GM12878 (cell line): ENCODE data around the gene SLC6A8. TPM values are rescaled to one million over a fixed set of nuclear protein-coding genes. Genes with fewer than 3 reads are reported as not detected.

ENCODE experiments used
- ATAC-seq: fragments of 200-7000 bp; cut with Tn5 transposase; 3 replicates; pipeline ENCODE4 v1.9.1; 2020; ENCODE audit warnings: mild to moderate bottlenecking, moderate library complexity
- BruUV-seq: library from RNA; stranded (reverse); fragments of 400-500 nt; replicated peaks from 2 replicates; lab custom pipeline; 2021; lab: Mats Ljungman, UMichigan
- CTCF ChIA-PET: fragments of 300-600 bp; sonication (Branson Sonifier 250); formaldehyde crosslinking; extraction: SDS; loops from one replicate; lab custom pipeline; 2021; ENCODE audit warnings: inconsistent platforms; lab: Yijun Ruan, JAX
- POLR2A ChIA-PET: fragments of 350-600 bp; formaldehyde crosslinking; extraction: SDS; loops from one replicate; lab custom pipeline; 2021; ENCODE audit warnings: inconsistent platforms; lab: Charles Lee
- RAD21 ChIA-PET: fragments of 300-600 bp; sonication (Branson Sonifier 250); formaldehyde crosslinking; loops from one replicate; lab custom pipeline; 2023; ENCODE audit warnings: antibody characterized with exemption; ENCODE audit not compliant: unreplicated experiment; lab: Charles Lee
- SMC1A ChIA-PET: fragments of 300-600 bp; sonication (Branson Sonifier 250); formaldehyde crosslinking; loops from one replicate; lab custom pipeline; 2023; ENCODE audit not compliant: unreplicated experiment, uncharacterized antibody; lab: Charles Lee
- DNase-seq: peaks from one replicate; pipeline ENCODE4 v3.0.0-alpha.2; 2011; ENCODE audit warnings: low read depth, low spot score
- FAIRE-seq: peaks from 3 replicates; lab custom pipeline; 2011; peaks lifted over from hg19 to GRCh38; lab: Jason Lieb, UNC
- H2AFZ ChIP-seq: 2 replicates; pipeline ENCODE4 v1.6.0; 2011; ENCODE audit warnings: low read depth, low read length, control low read depth; ENCODE audit not compliant: control insufficient read depth
- H3K27ac ChIP-seq: 2 replicates; pipeline ENCODE4 v1.5.1; 2011; ENCODE audit warnings: control low read depth; ENCODE audit not compliant: control insufficient read depth, insufficient read depth
- H3K27me3 ChIP-seq, 2 experiments: replicated peaks in 1 of 2; 2 replicates each; pipeline versions ENCODE4 v1.6.0 to v1.6.1; 2011; ENCODE audit warnings: low read length in 1 of 2; ENCODE audit not compliant: control insufficient read depth in 2 of 2, insufficient read depth in 2 of 2
- H3K36me3 ChIP-seq, 2 experiments: 2 replicates each; pipeline ENCODE4 v1.5.1; 2011; ENCODE audit warnings: low read length in 1 of 2; ENCODE audit not compliant: control insufficient read depth in 2 of 2, insufficient read depth in 2 of 2
- H3K4me1 ChIP-seq: 2 replicates; pipeline ENCODE4 v1.6.1; 2011; ENCODE audit warnings: mild to moderate bottlenecking, low read length, moderate library complexity, mixed read lengths; ENCODE audit not compliant: control insufficient read depth, insufficient read depth
- H3K4me2 ChIP-seq: 2 replicates; pipeline ENCODE4 v1.6.0; 2011; ENCODE audit warnings: control low read depth; ENCODE audit not compliant: control insufficient read depth, insufficient read depth
- H3K4me3 ChIP-seq: fragments of 200-600 bp; sonication (generic); 2 replicates; pipeline ENCODE4 v1.5.1; 2016
- H3K79me2 ChIP-seq: 2 replicates; pipeline ENCODE4 v1.6.0; 2011; ENCODE audit warnings: low read length; ENCODE audit not compliant: control insufficient read depth, insufficient read depth
- H3K9ac ChIP-seq: 2 replicates; pipeline ENCODE4 v1.8.0; 2011; ENCODE audit warnings: low read length, control low read depth, mixed read lengths; ENCODE audit not compliant: control insufficient read depth, insufficient read depth
- H3K9me3 ChIP-seq: replicated peaks from 3 replicates; pipeline ENCODE4 v1.5.1; 2011; ENCODE audit warnings: mild to moderate bottlenecking, low read length; ENCODE audit not compliant: control insufficient read depth, insufficient read depth
- H4K20me1 ChIP-seq: 2 replicates; pipeline ENCODE4 v1.6.0; 2011; ENCODE audit not compliant: control insufficient read depth, insufficient read depth
- CEBPB ChIP-seq, 2 experiments: fragments of 150-350 bp in 1 of 2; IDR thresholded peaks; 2 replicates each; pipeline ENCODE4 v1.6.1; 2012 to 2014; ENCODE audit warnings: low read depth in 2 of 2, low read length in 2 of 2, borderline replicate concordance in 1 of 2, inconsistent platforms in 1 of 2
- EED ChIP-seq: sonication (generic); IDR thresholded peaks from 2 replicates; pipeline ENCODE4 v1.6.1; 2016; ENCODE audit warnings: antibody characterized with exemption, low read depth
- LARP7 ChIP-seq: fragments of 450-650 bp; IDR thresholded peaks from 2 replicates; pipeline ENCODE4 v1.6.1; 2017; ENCODE audit warnings: mild to moderate bottlenecking
- NBN ChIP-seq: fragments of 450-650 bp; IDR thresholded peaks from 2 replicates; pipeline ENCODE4 v1.6.1; 2016
- TCF12 ChIP-seq: IDR thresholded peaks from 2 replicates; pipeline ENCODE4 v1.6.1; 2011; ENCODE audit warnings: low read depth, mild to moderate bottlenecking, low read length
- YBX1 ChIP-seq: fragments of 450-650 bp; IDR thresholded peaks from 2 replicates; pipeline ENCODE4 v1.6.1; 2016; ENCODE audit warnings: antibody characterized with exemption
- YY1 ChIP-seq: IDR thresholded peaks from 2 replicates; pipeline ENCODE4 v1.6.1; 2011; ENCODE audit warnings: low read depth, mild to moderate bottlenecking, low read length
- WGBS: methylation state at CpG from one replicate; pipeline ENCODE4 v1.1.6; 2016; ENCODE audit warnings: low lambda C conversion rate; ENCODE audit not compliant: insufficient replicate concordance, insufficient coverage; ENCODE audit errors: missing lambda C conversion rate; 5-methylcytosine and 5-hydroxymethylcytosine counted together
- in situ Hi-C: fragments of 300-500 bp; cut with MboI; formaldehyde crosslinking; loops from 9 replicates; pipeline ENCODE4 v1.14.3; 2018; ENCODE audit warnings: mixed read lengths
- intact Hi-C: fragments of 100-400 bp; cut with micrococcal nuclease; formaldehyde crosslinking; loops from one replicate; pipeline ENCODE4 v1.14.2; 2022; ENCODE audit not compliant: unreplicated experiment
- polyA plus RNA-seq, 11 experiments: library from polyadenylated mRNA; depleted of rRNA in 4 of 11; unstranded in 6 of 11; stranded (reverse) in 5 of 11; fragments of >200 nt; fragmentation: Nextera tagmentation in 4 of 11; fragmentation: Illumina TruSeq in 1 of 11; extraction: Ambion mirVana in 4 of 11; extraction: Trizol in 1 of 11; gene quantifications; 1 replicate in 1 of 11; 2 replicates in 10 of 11; pipeline versions ENCODE4 v1.2.1 to v1.2.3, GENCODE V29; 2011 to 2016; ENCODE audit warnings: inconsistent platforms in 2 of 11, missing spikeins in 2 of 11, low read depth in 1 of 11
- total RNA-seq, 4 experiments: library from RNA; depleted of rRNA in 3 of 4; stranded (reverse); fragments of >200 nt in 3 of 4; fragmentation: Illumina TruSeq in 1 of 4; extraction: Trizol in 1 of 4; gene quantifications; 2 replicates each; pipeline versions ENCODE4 v1.2.1 to v1.2.3, GENCODE V29; 2013 to 2021
- TF ChIP-seq, protein P1 (sequence below): IDR thresholded peaks from 2 replicates; pipeline ENCODE4 v1.6.1; 2012; ENCODE audit warnings: low read length, inconsistent platforms
- TF ChIP-seq, protein P2 (sequence below): fragments of 450-650 bp; IDR thresholded peaks from 2 replicates; pipeline ENCODE4 v1.6.1; 2016; ENCODE audit warnings: mild to moderate bottlenecking, moderate library complexity, borderline replicate concordance
- TF ChIP-seq, protein P3 (sequence below): fragments of 450-650 bp; IDR thresholded peaks from 2 replicates; pipeline ENCODE4 v1.6.1; 2017; ENCODE audit warnings: antibody characterized with exemption, mild to moderate bottlenecking, moderate library complexity
- TF ChIP-seq, protein P4 (sequence below): fragments of 450-650 bp; IDR thresholded peaks from 2 replicates; pipeline ENCODE4 v1.6.1; 2014; ENCODE audit warnings: mild to moderate bottlenecking

Gene SLC6A8
- total and polyA plus RNA-seq, 10 of the 15 experiments (the other 5 are each of a cell fraction or from before 2014, with no cell fraction given), result 0.01 to 0.72 (median 0.17) TPM; not detected in 6

DNA sequence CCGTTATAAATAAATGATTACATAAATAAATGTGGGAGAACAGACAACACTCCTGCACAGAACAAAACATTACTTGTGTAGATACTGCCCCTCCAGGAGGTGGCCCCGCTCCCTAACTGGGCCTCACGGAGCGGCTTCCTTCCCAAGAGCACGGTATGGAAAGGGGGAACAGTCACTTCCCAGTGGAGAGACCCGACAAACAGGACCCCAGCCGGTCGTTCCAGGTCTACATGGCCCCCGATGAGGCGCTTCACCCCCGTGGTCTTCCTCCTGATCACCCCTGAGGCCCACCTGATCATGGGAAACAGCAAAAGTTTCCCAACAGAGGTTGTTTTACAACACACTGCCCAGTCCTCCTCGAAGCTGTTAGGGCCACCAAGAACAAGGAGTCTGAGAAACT lies 6.6 kb upstream of the SLC6A8 start:
- no peaks in the 10 kb centered on the region for H3K36me3 ChIP-seq
- DNase-seq (no peak), ATAC-seq (no peak), FAIRE-seq (no peak)
- RAD21 ChIA-PET, result no interaction called here
- no peaks in the 10 kb centered on the region; the same call in 2 of the 3 replicates for H3K9me3 ChIP-seq
- SMC1A ChIA-PET, result no interaction called here
- TF ChIP-seq, protein P1, sequence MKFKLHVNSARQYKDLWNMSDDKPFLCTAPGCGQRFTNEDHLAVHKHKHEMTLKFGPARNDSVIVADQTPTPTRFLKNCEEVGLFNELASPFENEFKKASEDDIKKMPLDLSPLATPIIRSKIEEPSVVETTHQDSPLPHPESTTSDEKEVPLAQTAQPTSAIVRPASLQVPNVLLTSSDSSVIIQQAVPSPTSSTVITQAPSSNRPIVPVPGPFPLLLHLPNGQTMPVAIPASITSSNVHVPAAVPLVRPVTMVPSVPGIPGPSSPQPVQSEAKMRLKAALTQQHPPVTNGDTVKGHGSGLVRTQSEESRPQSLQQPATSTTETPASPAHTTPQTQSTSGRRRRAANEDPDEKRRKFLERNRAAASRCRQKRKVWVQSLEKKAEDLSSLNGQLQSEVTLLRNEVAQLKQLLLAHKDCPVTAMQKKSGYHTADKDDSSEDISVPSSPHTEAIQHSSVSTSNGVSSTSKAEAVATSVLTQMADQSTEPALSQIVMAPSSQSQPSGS, result no peak
- TF ChIP-seq TCF12 (no peak), NBN (no peak), YY1 (no peak), LARP7 (no peak), CEBPB (IDR thresholded peaks at IDR 0.05; ENCODE audit: borderline replicate concordance in 1 of 2, low read depth in 2 of 2, low read length in 2 of 2) (no peak), YBX1 (no peak), EED (no peak)
- TF ChIP-seq, protein P2, sequence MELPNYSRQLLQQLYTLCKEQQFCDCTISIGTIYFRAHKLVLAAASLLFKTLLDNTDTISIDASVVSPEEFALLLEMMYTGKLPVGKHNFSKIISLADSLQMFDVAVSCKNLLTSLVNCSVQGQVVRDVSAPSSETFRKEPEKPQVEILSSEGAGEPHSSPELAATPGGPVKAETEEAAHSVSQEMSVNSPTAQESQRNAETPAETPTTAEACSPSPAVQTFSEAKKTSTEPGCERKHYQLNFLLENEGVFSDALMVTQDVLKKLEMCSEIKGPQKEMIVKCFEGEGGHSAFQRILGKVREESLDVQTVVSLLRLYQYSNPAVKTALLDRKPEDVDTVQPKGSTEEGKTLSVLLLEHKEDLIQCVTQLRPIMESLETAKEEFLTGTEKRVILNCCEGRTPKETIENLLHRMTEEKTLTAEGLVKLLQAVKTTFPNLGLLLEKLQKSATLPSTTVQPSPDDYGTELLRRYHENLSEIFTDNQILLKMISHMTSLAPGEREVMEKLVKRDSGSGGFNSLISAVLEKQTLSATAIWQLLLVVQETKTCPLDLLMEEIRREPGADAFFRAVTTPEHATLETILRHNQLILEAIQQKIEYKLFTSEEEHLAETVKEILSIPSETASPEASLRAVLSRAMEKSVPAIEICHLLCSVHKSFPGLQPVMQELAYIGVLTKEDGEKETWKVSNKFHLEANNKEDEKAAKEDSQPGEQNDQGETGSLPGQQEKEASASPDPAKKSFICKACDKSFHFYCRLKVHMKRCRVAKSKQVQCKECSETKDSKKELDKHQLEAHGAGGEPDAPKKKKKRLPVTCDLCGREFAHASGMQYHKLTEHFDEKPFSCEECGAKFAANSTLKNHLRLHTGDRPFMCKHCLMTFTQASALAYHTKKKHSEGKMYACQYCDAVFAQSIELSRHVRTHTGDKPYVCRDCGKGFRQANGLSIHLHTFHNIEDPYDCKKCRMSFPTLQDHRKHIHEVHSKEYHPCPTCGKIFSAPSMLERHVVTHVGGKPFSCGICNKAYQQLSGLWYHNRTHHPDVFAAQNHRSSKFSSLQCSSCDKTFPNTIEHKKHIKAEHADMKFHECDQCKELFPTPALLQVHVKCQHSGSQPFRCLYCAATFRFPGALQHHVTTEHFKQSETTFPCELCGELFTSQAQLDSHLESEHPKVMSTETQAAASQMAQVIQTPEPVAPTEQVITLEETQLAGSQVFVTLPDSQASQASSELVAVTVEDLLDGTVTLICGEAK, result no peak
- TF ChIP-seq, protein P3, sequence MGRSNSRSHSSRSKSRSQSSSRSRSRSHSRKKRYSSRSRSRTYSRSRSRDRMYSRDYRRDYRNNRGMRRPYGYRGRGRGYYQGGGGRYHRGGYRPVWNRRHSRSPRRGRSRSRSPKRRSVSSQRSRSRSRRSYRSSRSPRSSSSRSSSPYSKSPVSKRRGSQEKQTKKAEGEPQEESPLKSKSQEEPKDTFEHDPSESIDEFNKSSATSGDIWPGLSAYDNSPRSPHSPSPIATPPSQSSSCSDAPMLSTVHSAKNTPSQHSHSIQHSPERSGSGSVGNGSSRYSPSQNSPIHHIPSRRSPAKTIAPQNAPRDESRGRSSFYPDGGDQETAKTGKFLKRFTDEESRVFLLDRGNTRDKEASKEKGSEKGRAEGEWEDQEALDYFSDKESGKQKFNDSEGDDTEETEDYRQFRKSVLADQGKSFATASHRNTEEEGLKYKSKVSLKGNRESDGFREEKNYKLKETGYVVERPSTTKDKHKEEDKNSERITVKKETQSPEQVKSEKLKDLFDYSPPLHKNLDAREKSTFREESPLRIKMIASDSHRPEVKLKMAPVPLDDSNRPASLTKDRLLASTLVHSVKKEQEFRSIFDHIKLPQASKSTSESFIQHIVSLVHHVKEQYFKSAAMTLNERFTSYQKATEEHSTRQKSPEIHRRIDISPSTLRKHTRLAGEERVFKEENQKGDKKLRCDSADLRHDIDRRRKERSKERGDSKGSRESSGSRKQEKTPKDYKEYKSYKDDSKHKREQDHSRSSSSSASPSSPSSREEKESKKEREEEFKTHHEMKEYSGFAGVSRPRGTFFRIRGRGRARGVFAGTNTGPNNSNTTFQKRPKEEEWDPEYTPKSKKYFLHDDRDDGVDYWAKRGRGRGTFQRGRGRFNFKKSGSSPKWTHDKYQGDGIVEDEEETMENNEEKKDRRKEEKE, result no peak
- TF ChIP-seq, protein P4, sequence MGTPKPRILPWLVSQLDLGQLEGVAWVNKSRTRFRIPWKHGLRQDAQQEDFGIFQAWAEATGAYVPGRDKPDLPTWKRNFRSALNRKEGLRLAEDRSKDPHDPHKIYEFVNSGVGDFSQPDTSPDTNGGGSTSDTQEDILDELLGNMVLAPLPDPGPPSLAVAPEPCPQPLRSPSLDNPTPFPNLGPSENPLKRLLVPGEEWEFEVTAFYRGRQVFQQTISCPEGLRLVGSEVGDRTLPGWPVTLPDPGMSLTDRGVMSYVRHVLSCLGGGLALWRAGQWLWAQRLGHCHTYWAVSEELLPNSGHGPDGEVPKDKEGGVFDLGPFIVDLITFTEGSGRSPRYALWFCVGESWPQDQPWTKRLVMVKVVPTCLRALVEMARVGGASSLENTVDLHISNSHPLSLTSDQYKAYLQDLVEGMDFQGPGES, result no peak
- TF ChIP-seq, all 136 proteins: peak for 0
- Histone ChIP-seq H3K4me2 (no peak overlapping the region), H2AFZ (no peak overlapping the region), H3K27ac (no peak overlapping the region), H3K79me2 (no peaks in the 10 kb centered on the region), H3K4me1 (no peaks in the 10 kb centered on the region), H3K27me3 (no peaks in the 10 kb centered on the region), H3K4me3 (no peak overlapping the region), H4K20me1 (no peaks in the 10 kb centered on the region; the same call in 1 of the 2 replicates), H3K9ac (no peak overlapping the region)
- BruUV-seq, result no TSS peak
- in situ Hi-C loops, result no loop called here
- ChIA-PET POLR2A (no interaction called here), CTCF (interaction anchor here (0.6 kb wide), 1 partner anchor 54 kb away, joined by 3 read pairs; no protein-coding TSS in a partner anchor)
- intact Hi-C loops, result no loop called here
- WGBS, result 54% methylated on average over 12 of the region's 12 CpGs
